ENCODE results near the gene ZNF462.

ZNF462 gene

GRCh38 chr9:107034831-107035230, 171.9 kb downstream of the ZNF462 start:
- Mint-ChIP-seq H3K36me3 (ENCODE audit: low read depth) (no peaks in the 10 kb centered on the region), H3K27ac (no peak overlapping the region)

GRCh38 chr9:107036367-107036766, 173.4 kb downstream of the ZNF462 start:
- Mint-ChIP-seq H3K27ac (no peak overlapping the region), H3K4me1 (ENCODE audit: low read depth) (peaks cover 5% of the 10 kb centered on the region), H3K27me3 (peaks cover 16% of the 10 kb centered on the region), H3K36me3 (ENCODE audit: low read depth) (no peaks in the 10 kb centered on the region), H3K4me3 (no peak overlapping the region), H3K9me3 (peaks cover 3% of the 10 kb centered on the region)
- no peak for DNase-seq

More at GRCh38 chr9:107034831-107035230, 171.9 kb downstream of the ZNF462 start:
- peaks cover 5% of the 10 kb centered on the region for H3K4me1 Mint-ChIP-seq (ENCODE audit: low read depth)
- DNase-seq, result no peak
- H3K9me3 Mint-ChIP-seq, result peaks cover 3% of the 10 kb centered on the region
- no peak overlapping the region for H3K4me3 Mint-ChIP-seq
- peaks cover 11% of the 10 kb centered on the region for H3K27me3 Mint-ChIP-seq

GRCh38 chr9:107039542-107039941, 176.6 kb downstream of the ZNF462 start:
- H3K9me3 Mint-ChIP-seq, result no peaks in the 10 kb centered on the region
- H3K36me3 Mint-ChIP-seq (ENCODE audit: low read depth), result no peaks in the 10 kb centered on the region
- H3K4me1 Mint-ChIP-seq (ENCODE audit: low read depth), result peaks cover 1% of the 10 kb centered on the region
- no peak overlapping the region for H3K27ac Mint-ChIP-seq
- no peak overlapping the region for H3K4me3 Mint-ChIP-seq
- H3K27me3 Mint-ChIP-seq, result peaks cover 11% of the 10 kb centered on the region
- no peak for DNase-seq

- H3K9me3 Mint-ChIP-seq, result no peaks in the 10 kb centered on the region
- no peaks in the 10 kb centered on the region for H3K36me3 Mint-ChIP-seq (ENCODE audit: low read depth)
- H3K4me1 Mint-ChIP-seq (ENCODE audit: low read depth), result no peaks in the 10 kb centered on the region
- no peak for DNase-seq
- H3K27me3 Mint-ChIP-seq, result peaks cover 6% of the 10 kb centered on the region
- H3K4me3 Mint-ChIP-seq, result no peak overlapping the region
- no peak overlapping the region for H3K27ac Mint-ChIP-seq
These were observed 179.6 kb downstream of the ZNF462 start for GRCh38 chr9:107042606-107043005.

GRCh38 chr9:107043886-107044285, 180.9 kb downstream of the ZNF462 start:
- H3K27ac Mint-ChIP-seq, result no peak overlapping the region
- no peak for DNase-seq
- no peak overlapping the region for H3K4me3 Mint-ChIP-seq
- H3K4me1 Mint-ChIP-seq (ENCODE audit: low read depth), result no peaks in the 10 kb centered on the region
- H3K9me3 Mint-ChIP-seq, result no peaks in the 10 kb centered on the region
- H3K36me3 Mint-ChIP-seq (ENCODE audit: low read depth), result no peaks in the 10 kb centered on the region
- peaks cover 6% of the 10 kb centered on the region for H3K27me3 Mint-ChIP-seq

- Mint-ChIP-seq H3K9me3 (no peaks in the 10 kb centered on the region), H3K27ac (no peak overlapping the region), H3K36me3 (ENCODE audit: low read depth) (no peaks in the 10 kb centered on the region), H3K27me3 (peaks cover 6% of the 10 kb centered on the region), H3K4me3 (no peak overlapping the region), H3K4me1 (ENCODE audit: low read depth) (no peaks in the 10 kb centered on the region)
- DNase-seq, result no peak
These were observed 181.9 kb downstream of the ZNF462 start for GRCh38 chr9:107044872-107045271.

GRCh38 chr9:107046692-107047091, 183.7 kb downstream of the ZNF462 start:
- Mint-ChIP-seq H3K36me3 (ENCODE audit: low read depth) (no peaks in the 10 kb centered on the region), H3K4me3 (no peak overlapping the region), H3K9me3 (no peaks in the 10 kb centered on the region), H3K27ac (no peak overlapping the region), H3K27me3 (no peaks in the 10 kb centered on the region), H3K4me1 (ENCODE audit: low read depth) (no peaks in the 10 kb centered on the region)
- DNase-seq, result no peak

GRCh38 chr9:107049046-107049802, 186.3 kb downstream of the ZNF462 start:
- no peaks in the 10 kb centered on the region for H3K9me3 Mint-ChIP-seq
- H3K4me1 Mint-ChIP-seq (ENCODE audit: low read depth), result no peaks in the 10 kb centered on the region
- H3K27me3 Mint-ChIP-seq, result no peaks in the 10 kb centered on the region
- H3K36me3 Mint-ChIP-seq (ENCODE audit: low read depth), result no peaks in the 10 kb centered on the region
- no peak overlapping the region for H3K27ac Mint-ChIP-seq
- DNase-seq, result no peak
- no peak overlapping the region for H3K4me3 Mint-ChIP-seq

- DNase-seq, result no peak
- H3K27me3 Mint-ChIP-seq, result no peaks in the 10 kb centered on the region
- H3K4me1 Mint-ChIP-seq (ENCODE audit: low read depth), result no peaks in the 10 kb centered on the region
- H3K27ac Mint-ChIP-seq, result no peak overlapping the region
- no peaks in the 10 kb centered on the region for H3K9me3 Mint-ChIP-seq
- H3K4me3 Mint-ChIP-seq, result no peak overlapping the region
- H3K36me3 Mint-ChIP-seq (ENCODE audit: low read depth), result no peaks in the 10 kb centered on the region
These were observed 186.8 kb downstream of the ZNF462 start for GRCh38 chr9:107049803-107050184.

- H3K36me3 Mint-ChIP-seq (ENCODE audit: low read depth), result no peaks in the 10 kb centered on the region
These were observed 188.4 kb downstream of the ZNF462 start for GRCh38 chr9:107051392-107051791.

GRCh38 chr9:107054146-107054545, 191.2 kb downstream of the ZNF462 start:
- Mint-ChIP-seq H3K4me3 (no peak overlapping the region), H3K27me3 (no peaks in the 10 kb centered on the region), H3K27ac (no peak overlapping the region), H3K36me3 (ENCODE audit: low read depth) (no peaks in the 10 kb centered on the region), H3K4me1 (ENCODE audit: low read depth) (no peaks in the 10 kb centered on the region), H3K9me3 (no peaks in the 10 kb centered on the region)
- DNase-seq, result no peak

More at GRCh38 chr9:107051392-107051791, 188.4 kb downstream of the ZNF462 start:
- Mint-ChIP-seq H3K9me3 (no peaks in the 10 kb centered on the region), H3K4me3 (no peak overlapping the region), H3K27me3 (no peaks in the 10 kb centered on the region), H3K4me1 (ENCODE audit: low read depth) (no peaks in the 10 kb centered on the region), H3K27ac (no peak overlapping the region)
- no peak for DNase-seq

GRCh38 chr9:107059220-107059619, 196.3 kb downstream of the ZNF462 start:
- no peak for DNase-seq
- Mint-ChIP-seq H3K36me3 (ENCODE audit: low read depth) (no peaks in the 10 kb centered on the region), H3K4me3 (no peak overlapping the region), H3K9me3 (no peaks in the 10 kb centered on the region), H3K27ac (no peak overlapping the region), H3K27me3 (no peaks in the 10 kb centered on the region), H3K4me1 (ENCODE audit: low read depth) (no peaks in the 10 kb centered on the region)

- Mint-ChIP-seq H3K36me3 (ENCODE audit: low read depth) (no peaks in the 10 kb centered on the region), H3K27ac (no peak overlapping the region), H3K27me3 (peaks cover 4% of the 10 kb centered on the region), H3K4me3 (no peak overlapping the region), H3K9me3 (no peaks in the 10 kb centered on the region), H3K4me1 (ENCODE audit: low read depth) (no peaks in the 10 kb centered on the region)
- DNase-seq, result no peak
These were observed 197.1 kb downstream of the ZNF462 start for GRCh38 chr9:107060062-107060461.
